Suprapubic skin (tissue), 4 donors: ENCODE measurements around the gene BLTP3A.

ENCODE experiments used
- CTCF ChIP-seq, 2 donors: fragments of 200-600 bp in 1 of 2; fragments of 450-650 bp in 1 of 2; sonication (generic) in 1 of 2; IDR thresholded peaks; one replicate each; pipeline ENCODE4 v1.5.1; 2016 to 2019; ENCODE audit warnings: antibody characterized with exemption in 2 of 2, mild to moderate bottlenecking in 1 of 2, moderate library complexity in 1 of 2
- EP300 ChIP-seq: sonication (generic); formaldehyde crosslinking; IDR thresholded peaks from one replicate; pipeline ENCODE4 v1.6.1; 2017; ENCODE audit warnings: antibody characterized with exemption
- POLR2A ChIP-seq, 2 donors: fragments of 450-650 bp; IDR thresholded peaks; one replicate each; pipeline ENCODE4 v1.6.1; 2017; ENCODE audit warnings: antibody characterized with exemption in 2 of 2, mild to moderate bottlenecking in 2 of 2, moderate library complexity in 2 of 2
- POLR2AphosphoS5 ChIP-seq, 3 donors: sonication (generic); formaldehyde crosslinking; IDR thresholded peaks; one replicate each; pipeline ENCODE4 v1.6.1; 2017; ENCODE audit warnings: antibody characterized with exemption in 3 of 3

- TF ChIP-seq POLR2A (IDR thresholded peaks at IDR 0.05), result no peak
- no peak for TF ChIP-seq CTCF (IDR thresholded peaks at IDR 0.05)
- no peak for TF ChIP-seq EP300
- no peak for TF ChIP-seq POLR2AphosphoS5 (IDR thresholded peaks at IDR 0.05)
Measured at GRCh38 chr6:34837528-34837927, 45.6 kb downstream of the BLTP3A start.
